ENCODE data around the gene GOSR2.

DNA sequence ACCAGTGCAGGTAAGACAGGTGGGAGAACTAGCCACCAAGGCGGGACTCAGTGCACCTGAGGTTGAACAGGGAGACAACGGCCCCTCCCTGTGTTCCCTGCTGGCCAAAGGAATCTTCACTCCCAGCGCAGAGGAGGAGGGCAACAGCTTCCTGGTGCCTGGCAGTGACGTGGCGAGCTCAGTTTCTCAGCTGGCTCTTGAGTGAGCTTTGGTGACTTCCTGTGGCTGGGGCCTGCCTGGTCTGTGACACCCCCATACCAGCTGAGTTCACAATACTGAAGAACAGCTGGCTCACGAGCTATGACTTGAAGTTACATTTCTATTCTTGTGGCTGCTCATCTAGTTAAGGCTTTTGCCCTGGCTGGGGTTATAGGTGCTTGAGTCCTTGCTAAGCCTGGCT, 45.5 kb upstream of the GOSR2 start:
- TF ChIP-seq, protein P1, sequence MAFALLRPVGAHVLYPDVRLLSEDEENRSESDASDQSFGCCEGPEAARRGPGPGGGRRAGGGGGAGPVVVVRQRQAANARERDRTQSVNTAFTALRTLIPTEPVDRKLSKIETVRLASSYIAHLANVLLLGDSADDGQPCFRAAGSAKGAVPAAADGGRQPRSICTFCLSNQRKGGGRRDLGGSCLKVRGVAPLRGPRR (CRISPR knock-in tag; IDR thresholded peaks at IDR 0.05) = no peak
- TF ChIP-seq POLR2A (conservative IDR thresholded peaks at IDR 0.05) (no peak), PHB (CRISPR knock-in tag; IDR thresholded peaks at IDR 0.05) (no peak), ETV1 (tag; conservative IDR thresholded peaks at IDR 0.05; ENCODE audit: low read depth) (no peak), CTCF (IDR thresholded peaks at IDR 0.05 in 2 of 3, conservative IDR thresholded peaks at IDR 0.05 in 1 of 3; ENCODE audit: insufficient read depth in 2 of 3, low read depth in 1 of 3, low read length in 3 of 3) (no peak), PCBP1 (IDR thresholded peaks at IDR 0.05; ENCODE audit: low read depth, low read length, poor library complexity, severe bottlenecking) (no peak), SRF (CRISPR knock-in tag; IDR thresholded peaks at IDR 0.05) (no peak), ZSCAN29 (IDR thresholded peaks at IDR 0.05) (no peak), REST (IDR thresholded peaks at IDR 0.05; ENCODE audit: borderline replicate concordance) (no peak), REST (CRISPR knock-in tag; IDR thresholded peaks at IDR 0.05; ENCODE audit: low read depth) (no peak), CHD2 (IDR thresholded peaks at IDR 0.05; ENCODE audit: low read depth, low read length) (no peak)
